HG02973 (cell line): ENCODE data around the gene EML2.

Source experiments
- ATAC-seq: cut with Tn5 transposase; IDR thresholded peaks from one replicate; pipeline ENCODE4 v1.9.1; 2021; ENCODE audit warnings: moderate library complexity; ENCODE audit not compliant: unreplicated experiment

Gene EML2

DNA sequence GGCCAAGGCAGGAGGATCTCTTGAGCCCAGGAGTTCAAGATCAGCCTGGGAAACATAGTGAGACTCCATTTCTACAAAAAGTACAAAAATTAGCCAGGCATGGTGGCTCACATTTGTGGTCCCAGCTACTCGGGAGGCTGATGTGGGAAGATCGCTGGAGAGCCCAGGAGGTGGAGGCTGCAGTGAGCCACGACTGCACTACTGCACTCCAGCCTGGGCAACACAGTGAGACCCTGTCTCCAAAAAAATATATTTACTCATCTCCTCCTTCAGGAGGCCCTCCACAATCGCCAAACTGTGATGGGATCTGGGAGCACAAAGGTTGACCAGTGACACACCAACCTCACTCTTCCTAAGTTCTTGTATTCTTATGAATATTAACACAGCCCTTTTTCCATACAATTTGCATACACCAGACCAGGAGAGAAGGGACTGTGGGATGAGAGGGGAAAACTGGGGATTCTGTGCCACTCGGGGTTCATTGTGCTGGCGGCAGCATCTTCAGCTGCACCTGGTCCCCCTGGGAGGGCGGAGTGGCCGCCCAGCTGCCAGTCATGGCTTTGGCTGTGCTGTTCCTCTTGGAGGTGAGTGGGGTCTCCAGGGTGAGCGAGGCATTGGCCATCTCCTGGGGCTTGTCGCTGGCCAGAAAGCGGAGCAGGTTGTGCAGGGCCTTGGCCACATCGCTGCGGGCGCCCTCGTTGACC, 48.7 kb downstream of the EML2 start:
- ATAC-seq: no peak

GRCh38 chr19:45589768-45590167, 49.4 kb downstream of the EML2 start:
- no peak for ATAC-seq

- ATAC-seq: no peak
Observed at GRCh38 chr19:45587873-45588272, 51.3 kb downstream of the EML2 start.

- ATAC-seq: no peak
Observed at GRCh38 chr19:45585158-45585577, 54.0 kb downstream of the EML2 start.

DNA sequence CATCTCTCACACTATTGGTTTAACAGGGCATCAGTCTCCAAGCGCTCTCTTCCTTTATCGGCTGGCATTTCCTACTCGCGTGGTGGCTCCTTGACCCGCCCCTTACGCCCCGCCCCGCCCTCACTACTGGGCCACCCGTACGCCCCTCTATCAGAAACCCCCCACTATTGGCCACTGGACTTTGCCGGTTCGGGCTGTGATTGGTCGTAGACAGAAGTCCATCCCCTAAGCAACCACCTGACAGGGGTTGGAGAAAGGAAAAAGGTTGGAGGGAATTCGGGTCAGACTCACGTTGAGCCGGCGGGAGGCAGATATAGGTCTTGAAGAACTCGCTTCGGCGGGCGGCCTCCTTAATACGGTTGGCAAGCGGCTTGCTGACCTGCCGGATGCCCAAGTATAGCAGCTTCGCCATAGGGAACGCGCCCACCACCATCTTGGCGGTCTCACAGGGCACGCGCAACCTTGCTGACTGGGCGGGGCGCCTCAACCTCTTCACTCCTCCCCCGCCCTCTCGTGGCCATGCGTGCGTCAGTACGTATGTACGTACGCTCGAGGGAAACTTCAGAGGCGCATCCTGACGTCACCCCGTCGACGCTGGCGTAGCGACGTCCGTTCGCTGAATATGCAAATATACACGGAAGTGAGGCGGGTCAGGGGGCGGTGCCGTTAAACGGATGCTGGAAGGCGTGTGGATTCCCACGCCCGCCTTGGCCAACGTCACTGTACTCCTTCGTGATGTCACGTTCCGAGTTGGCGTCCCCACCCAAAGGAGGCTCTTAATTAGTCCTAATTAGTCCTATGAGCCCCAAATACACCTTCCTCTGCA, 54.7 kb downstream of the EML2 start, which contains the start of gene OPA3:
Gene OPA3, minus strand, starts transcription at position 471 of the 826 bp plus-strand sequence. Its CDS starts 38 bp downstream, at position 433.
- peak; percentile 79 for ATAC-seq

GRCh38 chr19:45581576-45581975, 57.6 kb downstream of the EML2 start:
- no peak for ATAC-seq

DNA sequence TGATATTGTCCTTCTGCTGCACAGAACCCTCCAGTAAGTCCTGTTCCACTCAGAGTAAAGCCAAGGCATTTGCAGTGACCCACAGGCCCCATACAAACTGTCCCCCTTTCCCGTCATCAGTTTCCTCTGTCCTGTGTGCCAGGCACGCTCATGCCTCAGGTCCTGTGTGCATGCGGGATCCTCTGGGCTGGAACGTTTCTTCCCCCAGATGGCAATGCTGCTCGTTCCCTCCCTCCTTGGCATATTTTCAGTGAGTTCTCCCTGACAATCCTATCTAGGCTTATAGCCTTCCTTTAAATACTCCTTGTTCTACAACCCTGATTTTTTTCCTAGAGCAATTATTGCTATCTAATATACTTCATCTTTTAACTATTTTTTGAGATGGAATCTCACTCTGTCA, 60.3 kb downstream of the EML2 start:
- no peak for ATAC-seq

- ATAC-seq: no peak
Observed at GRCh38 chr19:45577111-45577905, 61.9 kb downstream of the EML2 start.

- no peak for ATAC-seq
Observed at GRCh38 chr19:45576682-45577081, 62.5 kb downstream of the EML2 start.

GRCh38 chr19:45575216-45575615, 64.0 kb downstream of the EML2 start:
- ATAC-seq: no peak

DNA sequence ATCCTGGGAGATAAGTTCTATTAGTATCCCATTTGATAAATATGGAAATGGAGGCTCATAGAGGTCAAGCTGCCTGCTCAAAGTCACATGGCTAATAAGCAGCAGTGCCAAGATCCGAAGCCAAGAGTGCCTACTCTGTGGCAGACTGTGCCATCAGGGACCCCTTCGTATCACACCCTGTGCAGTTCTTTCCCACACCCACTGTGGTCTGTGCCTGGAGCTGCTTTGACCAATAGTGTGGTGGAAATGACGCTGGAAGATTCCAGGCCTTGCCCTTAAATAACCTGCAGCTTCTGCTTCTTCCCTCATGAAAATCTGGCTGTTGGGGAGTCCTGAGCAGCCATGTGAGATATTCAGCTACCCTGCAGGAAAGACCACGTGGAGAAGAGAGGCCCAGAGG, 64.7 kb downstream of the EML2 start:
- no peak for ATAC-seq

GRCh38 chr19:45571457-45572220, 67.6 kb downstream of the EML2 start:
- no peak for ATAC-seq

- no peak for ATAC-seq
Observed at GRCh38 chr19:45569619-45570421, 69.4 kb downstream of the EML2 start.

- ATAC-seq: no peak
Observed at GRCh38 chr19:45568732-45569131, 70.5 kb downstream of the EML2 start.

GRCh38 chr19:45567609-45568008, 71.6 kb downstream of the EML2 start:
- ATAC-seq: no peak

DNA sequence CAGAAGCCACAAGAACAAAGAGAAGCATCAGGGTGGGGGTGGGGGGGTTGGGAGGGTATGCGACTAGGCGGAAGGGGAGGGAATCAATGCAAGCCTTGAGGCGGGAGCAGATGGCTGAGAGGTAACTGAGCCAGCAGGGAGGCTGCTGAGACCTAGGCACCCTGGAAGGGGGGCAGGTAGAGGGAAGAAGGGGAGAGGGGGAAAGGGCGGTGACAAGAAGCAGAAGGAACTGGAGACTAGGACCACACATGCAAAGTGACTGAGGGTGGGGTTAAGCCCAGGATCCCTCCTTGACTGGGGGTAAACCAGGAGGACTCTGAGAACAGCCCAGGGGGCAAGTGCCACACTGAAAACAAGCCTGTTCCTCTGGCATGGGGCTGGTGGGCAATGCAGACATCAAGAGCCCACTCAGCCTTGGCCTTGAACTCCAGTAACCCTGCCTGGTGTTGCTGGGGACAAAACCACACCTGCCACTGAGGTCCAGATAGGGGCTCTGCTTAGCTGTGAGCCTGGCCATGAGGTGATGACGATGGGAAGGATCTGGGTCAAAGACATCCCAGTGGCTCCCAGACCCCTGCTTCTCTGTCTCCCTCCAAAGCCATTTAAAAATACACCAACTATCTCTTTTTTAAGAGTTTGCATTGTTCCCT, 74.9 kb downstream of the EML2 start:
- ATAC-seq: no peak

- ATAC-seq: no peak
Observed at GRCh38 chr19:45560686-45561085, 78.5 kb downstream of the EML2 start.

DNA sequence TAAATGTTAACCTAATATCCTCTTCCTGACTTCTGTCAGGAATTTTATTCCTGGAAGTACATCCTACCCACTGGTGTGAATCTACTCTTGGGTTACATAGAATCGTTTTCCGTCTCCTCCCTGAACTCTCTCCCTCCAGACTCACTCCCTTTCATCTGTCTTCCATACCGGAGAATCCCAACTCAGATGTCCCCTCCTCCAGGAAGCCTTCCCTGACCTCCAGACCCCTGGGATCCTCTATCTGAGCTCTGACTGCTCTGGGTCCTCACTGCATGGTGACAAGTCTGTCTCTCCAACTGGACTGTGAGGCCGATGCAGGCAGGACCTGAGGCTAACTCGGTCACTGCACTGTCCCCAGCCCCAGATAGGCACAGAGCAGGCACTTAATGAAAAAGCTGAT, 79.2 kb downstream of the EML2 start:
- ATAC-seq: no peak
